Muscle of leg (tissue), 11 donors: ENCODE data around the gene SLC25A24. TPM values are rescaled to one million over a fixed set of nuclear protein-coding genes. Genes with fewer than 3 reads are reported as not detected.
A peak's percentile ranks its signal among the peaks of the same experiment; 100 is the strongest.
"Not testable (repeated sequence)": the region's sequence is repeated elsewhere in the genome, so short reads cannot be mapped to it uniquely, and the experiment has no call there.

Source experiments
- DNase-seq: peaks from one replicate; pipeline ENCODE4 v3.0.0; 2013
- H3K27ac ChIP-seq: one replicate; pipeline ENCODE4 v1.5.1; 2013; ENCODE audit warnings: mild to moderate bottlenecking, low read length, control low read depth
- H3K27me3 ChIP-seq: one replicate; pipeline ENCODE4 v1.6.1; 2013; ENCODE audit warnings: low read length; ENCODE audit not compliant: control insufficient read depth, insufficient read depth
- H3K36me3 ChIP-seq: one replicate; pipeline ENCODE4 v1.6.1; 2013; ENCODE audit warnings: low read length; ENCODE audit not compliant: control insufficient read depth, insufficient read depth
- H3K4me1 ChIP-seq: one replicate; pipeline ENCODE4 v1.6.1; 2013; ENCODE audit warnings: low read length; ENCODE audit not compliant: control insufficient read depth, insufficient read depth
- H3K4me3 ChIP-seq: one replicate; pipeline ENCODE4 v1.5.1; 2013; ENCODE audit warnings: low read length, control low read depth
- H3K9me3 ChIP-seq: replicated peaks from 2 replicates; pipeline ENCODE4 v1.6.1; 2013; ENCODE audit warnings: low read depth, low read length; ENCODE audit not compliant: control insufficient read depth
- WGBS: methylation state at CpG from one replicate; pipeline ENCODE4 v1.1.5; 2013; ENCODE audit warnings: missing lambda C conversion rate; ENCODE audit not compliant: insufficient coverage; 5-methylcytosine and 5-hydroxymethylcytosine counted together
- polyA plus RNA-seq, 8 donors: library from polyadenylated mRNA; unstranded; fragments of 120-200 nt; gene quantifications; one replicate each; pipeline versions ENCODE4 v1.2.1 to v1.2.3, GENCODE V29; 2013; ENCODE audit warnings: inconsistent platforms in 1 of 8, low replicate concordance in 1 of 8; ENCODE audit not compliant: insufficient read length in 8 of 8, insufficient read depth in 1 of 8
- total RNA-seq: library from RNA; stranded (reverse); fragments of 120-200 nt; gene quantifications from one replicate; pipeline ENCODE4 v1.2.4, GENCODE V29; 2013

Gene SLC25A24
- total and polyA plus RNA-seq, 9 donors = 33.9 to 45.2 (median 38.9) TPM

DNA sequence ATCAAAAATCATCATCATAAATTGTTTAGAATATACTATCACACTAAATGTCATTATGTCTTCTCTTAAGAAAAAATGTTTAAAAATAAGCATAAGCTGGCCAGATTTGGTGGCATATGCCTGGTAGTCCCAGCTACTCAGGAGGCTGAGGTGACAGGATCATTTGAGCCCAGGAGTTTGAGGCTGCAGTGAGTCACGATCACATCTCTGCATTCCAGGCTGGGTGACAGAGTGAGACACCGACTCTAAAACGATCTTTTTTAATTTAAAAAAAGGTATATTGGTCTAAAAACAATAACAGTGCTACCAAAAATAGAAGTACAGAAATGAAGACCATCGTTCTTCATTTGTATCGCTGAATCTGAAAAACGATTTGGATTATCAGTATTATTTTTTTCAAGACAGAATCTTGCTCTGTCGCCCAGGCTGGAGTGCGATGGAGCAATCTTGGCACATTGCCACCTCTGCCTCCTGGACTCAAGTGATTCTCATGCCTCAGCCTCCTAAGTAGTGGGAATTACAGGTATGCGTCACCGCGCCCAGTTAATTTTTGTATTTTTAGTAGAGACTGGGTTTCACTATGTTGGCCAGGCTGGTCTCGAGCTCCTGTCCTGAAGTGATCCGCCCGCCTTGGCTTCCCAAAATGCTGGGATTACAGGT is 17.5 kb upstream of the SLC25A24 start:
- H3K36me3 ChIP-seq, H3K4me3 ChIP-seq, DNase-seq, H3K4me1 ChIP-seq, H3K27ac ChIP-seq, H3K9me3 ChIP-seq, H3K27me3 ChIP-seq: not testable (repeated sequence)
- no CpG with 5 or more reads among the region's 14 CpGs for WGBS

DNA sequence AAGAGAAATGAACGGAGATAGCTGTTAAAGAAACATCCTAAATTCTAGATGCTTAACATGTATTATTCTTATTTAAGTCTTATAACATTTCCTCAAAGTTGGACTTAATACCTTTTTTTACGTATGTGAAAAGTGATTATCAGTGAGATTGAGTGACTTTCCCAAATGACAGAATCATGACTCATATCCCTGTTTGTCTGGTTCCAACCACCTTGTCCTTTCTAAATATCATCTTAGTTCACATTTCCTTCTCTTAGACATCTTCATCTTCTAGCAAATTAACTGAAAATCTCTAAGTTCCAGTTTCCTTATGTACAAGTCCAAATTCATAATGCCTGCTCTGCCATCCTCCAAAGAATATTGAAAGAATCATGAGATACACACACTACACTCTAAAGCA is 16.9 kb upstream of the SLC25A24 start:
- not testable (repeated sequence) for H3K36me3 ChIP-seq, H3K9me3 ChIP-seq, DNase-seq, H3K4me1 ChIP-seq, H3K27me3 ChIP-seq, H3K27ac ChIP-seq, H3K4me3 ChIP-seq
- no CpG with 5 or more reads among the region's 2 CpGs for WGBS

DNA sequence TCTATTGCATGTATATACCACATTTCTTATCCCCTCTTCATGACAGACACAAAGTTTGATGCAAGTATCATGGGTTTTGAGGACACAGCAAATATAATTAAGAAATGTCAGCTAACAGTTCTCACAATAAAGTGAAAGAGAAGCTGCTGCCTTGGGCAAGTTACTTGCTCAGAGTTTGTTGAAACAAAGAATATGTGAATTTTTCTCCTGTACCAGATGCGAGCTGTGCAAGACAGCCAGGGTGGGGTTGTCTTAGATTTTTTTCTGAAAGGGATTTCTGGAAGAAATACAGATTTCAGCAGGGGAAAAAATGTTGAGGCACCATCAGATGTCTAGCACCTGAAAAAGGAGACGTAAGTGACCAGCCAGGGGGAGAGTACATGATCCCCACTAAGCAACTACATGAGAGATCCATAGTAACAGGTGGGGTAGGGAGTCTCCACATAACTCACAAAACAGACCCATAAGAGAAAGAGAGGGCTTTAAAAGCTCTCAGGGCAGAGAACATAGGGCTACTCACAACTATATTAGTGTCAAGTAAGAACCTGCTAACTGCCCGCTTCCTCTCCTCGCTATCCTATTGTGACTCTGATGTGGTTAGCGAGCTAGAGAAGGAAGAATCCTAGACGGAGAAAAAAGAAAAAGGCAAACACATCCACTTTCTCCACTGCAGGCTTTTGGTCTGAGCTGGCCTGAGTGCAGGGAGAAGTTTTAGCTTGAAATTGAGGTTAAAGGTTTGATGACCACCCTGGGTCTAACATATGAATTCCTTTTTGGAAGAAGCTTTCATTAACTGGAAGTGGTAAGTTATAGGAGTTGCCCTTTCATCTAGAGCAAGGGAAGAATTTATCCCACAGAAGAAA is 16.1 kb upstream of the SLC25A24 start:
- H3K27ac ChIP-seq, H3K4me3 ChIP-seq, H3K4me1 ChIP-seq, H3K9me3 ChIP-seq, DNase-seq, H3K27me3 ChIP-seq, H3K36me3 ChIP-seq: not testable (repeated sequence)
- WGBS = no CpG with 5 or more reads among the region's 6 CpGs

DNA sequence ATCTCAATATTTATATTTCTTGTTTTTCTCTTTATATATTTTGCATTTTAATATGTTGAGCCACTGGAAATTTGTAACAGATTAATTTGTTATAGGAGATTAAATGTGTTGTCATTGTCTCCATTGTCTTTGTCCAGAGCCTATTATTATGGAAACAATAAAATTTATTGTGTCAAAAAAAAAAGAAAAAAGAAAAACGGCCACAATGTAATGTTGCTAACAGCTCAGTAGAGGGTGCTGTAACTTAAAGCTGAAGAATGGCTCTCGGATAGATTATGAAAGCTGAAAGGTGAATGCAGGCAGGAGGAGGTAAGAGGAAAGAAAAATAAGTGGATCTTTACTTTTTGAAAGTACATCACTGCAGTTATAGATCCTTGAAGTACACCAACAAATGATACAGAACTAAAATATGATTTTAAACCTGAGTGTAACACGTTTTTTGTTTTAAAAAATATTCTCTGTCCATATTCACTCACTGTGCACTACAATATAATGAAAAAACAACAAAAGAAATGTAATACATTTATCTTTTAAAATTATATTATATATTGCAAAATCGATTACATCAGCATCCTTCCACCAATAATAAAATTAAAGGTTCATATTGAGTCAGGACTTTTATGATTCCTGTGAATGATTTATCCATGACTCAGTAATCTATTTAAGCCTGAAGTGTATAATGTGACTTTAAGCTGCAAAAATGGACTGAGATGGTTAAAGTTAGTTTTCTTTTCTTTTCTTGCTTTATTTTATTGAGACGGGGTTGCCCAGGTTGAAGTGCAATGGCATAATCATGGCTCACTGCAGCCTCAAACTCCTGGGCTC is 14.7 kb upstream of the SLC25A24 start:
- H3K9me3 ChIP-seq, DNase-seq, H3K36me3 ChIP-seq, H3K27ac ChIP-seq, H3K4me3 ChIP-seq, H3K27me3 ChIP-seq, H3K4me1 ChIP-seq: not testable (repeated sequence)
- WGBS = no CpG with 5 or more reads among the region's 5 CpGs

DNA sequence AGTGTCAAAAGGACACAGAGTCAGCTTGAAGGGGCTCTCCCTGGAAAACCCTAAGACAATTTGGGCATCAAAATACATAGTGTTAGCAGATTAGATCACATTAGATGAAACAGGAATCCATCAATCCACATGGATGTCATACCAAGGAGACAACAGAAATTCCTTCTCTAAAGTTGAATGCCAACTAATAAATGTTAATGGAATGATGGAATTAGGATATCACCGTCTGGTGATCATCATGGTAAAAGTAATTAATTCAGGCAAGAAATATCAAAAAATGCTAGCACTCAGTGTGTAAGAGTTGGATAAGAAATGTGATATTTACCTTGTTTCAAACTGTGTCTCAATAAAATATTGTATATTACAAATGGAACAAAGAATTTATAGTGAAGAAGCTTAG is 10.9 kb upstream of the SLC25A24 start:
- Histone ChIP-seq H3K9me3 (no peaks in the 10 kb centered on the region), H3K4me1 (peaks cover 7% of the 10 kb centered on the region), H3K36me3 (no peaks in the 10 kb centered on the region), H3K4me3 (no peak overlapping the region), H3K27me3 (no peaks in the 10 kb centered on the region), H3K27ac (no peak overlapping the region)
- WGBS = no CpG with 5 or more reads among the region's 1 CpG
- no peak for DNase-seq

DNA sequence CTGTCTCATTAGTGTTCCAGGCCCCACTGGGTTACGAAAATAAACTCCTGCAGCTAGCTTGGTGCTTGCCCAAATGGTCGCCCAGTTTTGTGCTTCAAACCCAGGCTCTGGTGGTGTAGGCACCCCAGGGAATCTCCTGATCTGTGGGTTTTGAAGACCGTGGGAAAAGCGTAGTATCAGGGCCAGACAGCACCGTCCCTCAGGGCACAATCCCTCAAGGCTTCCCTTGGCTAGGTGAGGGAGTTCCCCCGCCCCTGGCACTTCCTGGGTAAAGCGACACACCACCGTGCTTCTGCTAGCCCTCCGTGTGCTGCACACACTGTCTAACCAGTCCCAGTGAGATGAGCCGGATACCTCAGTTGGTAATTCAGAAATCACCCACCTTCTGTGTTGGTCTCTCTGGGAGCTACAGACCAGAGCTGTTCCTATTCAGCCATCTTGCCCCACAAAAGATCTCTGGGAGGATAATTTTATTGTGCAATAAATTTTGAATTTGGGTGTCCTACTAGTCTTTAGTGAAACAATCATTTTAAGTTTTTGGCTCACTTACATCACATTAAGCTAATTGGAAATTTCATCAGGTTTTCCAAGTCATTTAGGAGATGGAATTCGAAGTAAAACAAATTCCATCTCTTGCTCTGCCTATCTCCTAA is 9.4 kb upstream of the SLC25A24 start:
- 68% methylated on average over 7 of the region's 11 CpGs for WGBS
- no peak overlapping the region for H3K4me3 ChIP-seq
- DNase-seq = no peak
- no peaks in the 10 kb centered on the region for H3K9me3 ChIP-seq
- H3K4me1 ChIP-seq = peaks cover 7% of the 10 kb centered on the region
- H3K27me3 ChIP-seq = no peaks in the 10 kb centered on the region
- H3K36me3 ChIP-seq = no peaks in the 10 kb centered on the region
- no peak overlapping the region for H3K27ac ChIP-seq

DNA sequence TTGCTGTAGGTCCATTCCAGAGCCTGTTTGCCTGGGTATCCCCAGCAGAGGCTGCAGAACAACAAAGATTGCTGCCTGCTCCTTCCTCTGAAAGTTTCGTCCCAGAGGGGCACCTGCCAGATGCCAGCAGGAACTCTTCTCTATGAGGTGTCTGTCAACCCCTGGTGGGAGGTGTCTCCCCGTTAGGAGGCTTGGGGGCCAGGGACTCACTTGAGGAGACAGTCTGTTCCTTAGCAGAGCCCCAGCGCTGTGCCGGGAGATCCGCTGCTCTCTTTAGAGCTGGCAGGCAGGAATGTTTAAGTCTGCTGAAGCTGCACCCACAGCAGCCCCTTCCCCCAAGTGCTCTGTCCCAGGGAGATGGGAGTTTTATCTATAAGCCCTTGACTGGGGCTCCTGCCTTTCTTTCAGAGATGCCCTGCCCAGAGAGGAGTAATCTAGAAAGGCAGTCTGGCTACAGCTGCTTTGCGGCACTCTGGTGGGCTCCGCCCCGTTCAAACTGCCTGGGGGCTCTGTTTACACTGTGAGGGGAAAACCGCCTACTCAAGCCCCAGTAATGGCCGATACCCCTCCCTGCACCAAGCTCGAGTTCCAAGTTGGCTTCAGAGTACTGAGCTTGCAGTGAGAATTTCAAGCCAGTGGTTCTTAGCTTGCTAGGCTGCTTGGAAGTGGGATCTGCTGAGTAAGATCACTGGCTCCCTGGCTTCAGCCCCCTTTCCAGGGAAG is 8.7 kb upstream of the SLC25A24 start:
- Histone ChIP-seq H3K4me1 (peaks cover 7% of the 10 kb centered on the region), H3K27ac (no peak overlapping the region), H3K9me3 (no peaks in the 10 kb centered on the region), H3K4me3 (no peak overlapping the region), H3K27me3 (no peaks in the 10 kb centered on the region), H3K36me3 (no peaks in the 10 kb centered on the region)
- 38% methylated on average over 5 of the region's 11 CpGs for WGBS
- DNase-seq = peak; percentile 60

DNA sequence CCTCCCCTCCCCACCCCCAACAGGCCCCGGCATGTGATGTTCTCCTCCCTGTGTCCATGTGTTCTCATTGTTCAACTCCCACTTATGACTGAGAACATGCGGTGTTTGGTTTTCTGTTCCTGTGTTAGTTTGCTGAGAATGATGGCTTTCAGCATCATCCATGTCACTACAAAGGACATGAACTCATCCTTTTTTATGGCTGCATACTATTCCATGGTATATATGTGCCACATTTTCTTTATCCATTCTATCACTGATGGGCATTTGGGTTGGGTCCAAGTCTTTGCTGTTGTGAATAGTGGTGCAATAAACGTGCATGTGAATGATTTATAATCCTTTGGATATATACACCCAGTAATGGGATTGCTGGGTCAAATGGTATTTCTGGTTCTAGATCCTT is 3.4 kb upstream of the SLC25A24 start:
- H3K27ac ChIP-seq, H3K4me1 ChIP-seq, H3K27me3 ChIP-seq, H3K36me3 ChIP-seq, H3K9me3 ChIP-seq, H3K4me3 ChIP-seq, DNase-seq: not testable (repeated sequence)
- WGBS = no CpG with 5 or more reads among the region's 3 CpGs

DNA sequence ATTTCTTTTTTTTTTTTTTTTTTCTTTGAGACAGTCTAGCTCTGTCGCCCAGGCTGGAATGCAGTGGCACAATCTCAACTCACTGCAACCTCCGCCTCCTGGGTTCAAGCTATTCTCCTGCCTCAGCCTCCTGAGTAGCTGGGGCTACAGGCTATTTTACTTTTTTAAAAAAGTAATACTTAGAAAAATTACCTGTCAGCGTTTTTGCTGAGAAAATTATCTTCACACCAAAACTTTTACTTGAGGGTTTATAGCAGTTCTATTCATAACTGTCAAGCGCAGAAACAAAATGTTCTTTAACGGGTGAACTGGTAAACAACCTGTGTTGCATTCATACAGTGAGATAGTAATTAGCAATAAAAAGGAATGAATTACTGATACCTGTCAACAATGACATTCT is 1.5 kb upstream of the SLC25A24 start:
- H3K4me3 ChIP-seq = no peak overlapping the region
- peaks cover 4% of the 10 kb centered on the region for H3K4me1 ChIP-seq
- H3K27ac ChIP-seq = no peak overlapping the region
- no peak for DNase-seq
- WGBS = no CpG with 5 or more reads among the region's 5 CpGs
- H3K27me3 ChIP-seq = no peaks in the 10 kb centered on the region
- H3K9me3 ChIP-seq = no peaks in the 10 kb centered on the region
- H3K36me3 ChIP-seq = peaks cover 8% of the 10 kb centered on the region
